SU-DHL-6 (cell line): Measurements from ENCODE around the gene MADD.

ENCODE experiments used
- EZH2phosphoT487 ChIP-seq: fragments of 200-600 bp; sonication (generic), shearing (Covaris generic); conservative IDR thresholded peaks from 2 replicates; pipeline ENCODE4 v1.6.1; 2018; ENCODE audit warnings: mild to moderate bottlenecking, antibody characterized with exemption, low read length, moderate library complexity, mixed read lengths
- TF ChIP-seq, protein P1 (sequence below): fragments of 200-600 bp; sonication (generic); IDR thresholded peaks from one replicate; pipeline ENCODE4 v1.5.1; 2017; ENCODE audit warnings: antibody characterized with exemption, mild to moderate bottlenecking, low read length, moderate library complexity; ENCODE audit not compliant: insufficient read depth, poor library complexity, severe bottlenecking

DNA sequence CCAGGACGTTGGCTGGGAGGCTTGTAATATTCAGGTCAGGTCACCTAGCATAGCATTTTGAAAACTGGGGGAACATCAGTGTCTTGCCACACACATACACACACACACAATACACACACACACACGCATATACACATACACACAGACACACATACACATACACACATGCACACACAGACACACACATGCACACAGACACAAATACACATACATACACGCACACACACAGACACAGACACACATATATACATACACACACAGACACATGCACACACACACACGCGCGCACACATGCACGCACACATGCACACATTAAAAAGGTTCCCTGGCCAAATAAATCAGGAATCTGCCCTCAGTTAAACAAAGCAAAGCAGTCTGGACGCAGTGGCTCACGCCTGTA, 70.1 kb downstream of the MADD start:
- TF ChIP-seq, protein P1, sequence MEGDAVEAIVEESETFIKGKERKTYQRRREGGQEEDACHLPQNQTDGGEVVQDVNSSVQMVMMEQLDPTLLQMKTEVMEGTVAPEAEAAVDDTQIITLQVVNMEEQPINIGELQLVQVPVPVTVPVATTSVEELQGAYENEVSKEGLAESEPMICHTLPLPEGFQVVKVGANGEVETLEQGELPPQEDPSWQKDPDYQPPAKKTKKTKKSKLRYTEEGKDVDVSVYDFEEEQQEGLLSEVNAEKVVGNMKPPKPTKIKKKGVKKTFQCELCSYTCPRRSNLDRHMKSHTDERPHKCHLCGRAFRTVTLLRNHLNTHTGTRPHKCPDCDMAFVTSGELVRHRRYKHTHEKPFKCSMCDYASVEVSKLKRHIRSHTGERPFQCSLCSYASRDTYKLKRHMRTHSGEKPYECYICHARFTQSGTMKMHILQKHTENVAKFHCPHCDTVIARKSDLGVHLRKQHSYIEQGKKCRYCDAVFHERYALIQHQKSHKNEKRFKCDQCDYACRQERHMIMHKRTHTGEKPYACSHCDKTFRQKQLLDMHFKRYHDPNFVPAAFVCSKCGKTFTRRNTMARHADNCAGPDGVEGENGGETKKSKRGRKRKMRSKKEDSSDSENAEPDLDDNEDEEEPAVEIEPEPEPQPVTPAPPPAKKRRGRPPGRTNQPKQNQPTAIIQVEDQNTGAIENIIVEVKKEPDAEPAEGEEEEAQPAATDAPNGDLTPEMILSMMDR: no peak
- TF ChIP-seq EZH2phosphoT487: no peak
